ENCODE measurements around the gene PCDHA5. TPM values are rescaled to one million over a fixed set of nuclear protein-coding genes. Genes with fewer than 3 reads are reported as not detected.

PCDHA5 gene
- total and polyA plus RNA-seq, 10 of the 15 experiments (the other 5 are each of a cell fraction or from before 2014, with no cell fraction given) = under 0.01 TPM; not detected in 9

- no peak for TF ChIP-seq ETV6 (conservative IDR thresholded peaks at IDR 0.05 in 1 of 2, IDR thresholded peaks at IDR 0.05 in 1 of 2; ENCODE audit: borderline replicate concordance in 1 of 2, low read depth in 1 of 2)
- no peak for TF ChIP-seq HSF1 (IDR thresholded peaks at IDR 0.05; ENCODE audit: low read depth, low read length)
- no peak for TF ChIP-seq MEF2B (IDR thresholded peaks at IDR 0.05; ENCODE audit: partially characterized antibody, poor library complexity, severe bottlenecking)
- no peak for TF ChIP-seq NRF1 (conservative IDR thresholded peaks at IDR 0.05; ENCODE audit: low read depth, low read length)
- no peak for TF ChIP-seq CREB1 (IDR thresholded peaks at IDR 0.05; ENCODE audit: low read depth)
- TF ChIP-seq ZNF687 (IDR thresholded peaks at IDR 0.05) = no peak
- TF ChIP-seq ZNF384 (IDR thresholded peaks at IDR 0.05; ENCODE audit: borderline replicate concordance, low read depth, low read length) = no peak
- no peak for TF ChIP-seq EZH2 (IDR thresholded peaks at IDR 0.05; ENCODE audit: borderline replicate concordance, control insufficient read depth, low read depth, low read length)
- no peak for TF ChIP-seq ELK1 (IDR thresholded peaks at IDR 0.05; ENCODE audit: low read depth, low read length)
- TF ChIP-seq MTA3 (IDR thresholded peaks at IDR 0.05; ENCODE audit: borderline replicate concordance, low read length) = no peak
- TF ChIP-seq FOXK2 (IDR thresholded peaks at IDR 0.05) = no peak
- TF ChIP-seq BCLAF1 (IDR thresholded peaks at IDR 0.05) = no peak
- no peak for TF ChIP-seq SUPT20H (IDR thresholded peaks at IDR 0.05; ENCODE audit: borderline replicate concordance, control insufficient read depth, low read depth, low read length)
These were observed 6.4 kb downstream of the PCDHA5 start, which contains the start of gene PCDHA6 (continued) for GRCh38 chr5:140827704-140828361.
